Body of pancreas (tissue), 4 donors: Measurements from ENCODE around the gene IL1RL2.

ENCODE experiments used
- POLR2A ChIP-seq, 3 donors: fragments of 450-650 bp; IDR thresholded peaks; one replicate each; pipeline ENCODE4 v1.6.1; 2016; ENCODE audit warnings: antibody characterized with exemption in 3 of 3, mild to moderate bottlenecking in 2 of 3
- TF ChIP-seq, protein P1 (sequence below), 7 experiments: fragments of 450-650 bp in 4 of 7; fragments of 200-600 bp in 3 of 7; sonication (generic) in 3 of 7; IDR thresholded peaks; one replicate each; pipeline ENCODE4 v1.5.1; 2016 to 2019; ENCODE audit warnings: antibody characterized with exemption in 7 of 7

DNA sequence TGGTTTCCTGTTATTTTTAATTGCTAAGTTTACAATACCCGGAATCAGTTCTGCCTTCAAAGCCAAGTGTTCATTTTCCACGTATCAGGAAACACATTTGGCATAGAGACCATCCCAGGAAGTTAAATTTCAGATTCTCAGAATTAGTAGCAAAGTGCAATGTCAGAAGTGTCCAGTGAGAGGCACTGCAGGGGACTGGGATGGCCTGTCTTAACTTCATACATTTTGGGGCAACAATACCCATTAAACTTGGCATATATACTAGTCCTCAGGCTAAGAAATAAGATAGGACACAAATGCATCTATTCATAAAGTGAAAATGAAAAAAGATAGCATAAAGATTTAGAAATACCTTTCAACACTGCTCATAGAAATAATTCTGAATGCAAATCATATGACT lies 1.5 kb upstream of the IL1RL2 start:
- TF ChIP-seq, protein P1, sequence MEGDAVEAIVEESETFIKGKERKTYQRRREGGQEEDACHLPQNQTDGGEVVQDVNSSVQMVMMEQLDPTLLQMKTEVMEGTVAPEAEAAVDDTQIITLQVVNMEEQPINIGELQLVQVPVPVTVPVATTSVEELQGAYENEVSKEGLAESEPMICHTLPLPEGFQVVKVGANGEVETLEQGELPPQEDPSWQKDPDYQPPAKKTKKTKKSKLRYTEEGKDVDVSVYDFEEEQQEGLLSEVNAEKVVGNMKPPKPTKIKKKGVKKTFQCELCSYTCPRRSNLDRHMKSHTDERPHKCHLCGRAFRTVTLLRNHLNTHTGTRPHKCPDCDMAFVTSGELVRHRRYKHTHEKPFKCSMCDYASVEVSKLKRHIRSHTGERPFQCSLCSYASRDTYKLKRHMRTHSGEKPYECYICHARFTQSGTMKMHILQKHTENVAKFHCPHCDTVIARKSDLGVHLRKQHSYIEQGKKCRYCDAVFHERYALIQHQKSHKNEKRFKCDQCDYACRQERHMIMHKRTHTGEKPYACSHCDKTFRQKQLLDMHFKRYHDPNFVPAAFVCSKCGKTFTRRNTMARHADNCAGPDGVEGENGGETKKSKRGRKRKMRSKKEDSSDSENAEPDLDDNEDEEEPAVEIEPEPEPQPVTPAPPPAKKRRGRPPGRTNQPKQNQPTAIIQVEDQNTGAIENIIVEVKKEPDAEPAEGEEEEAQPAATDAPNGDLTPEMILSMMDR (IDR thresholded peaks at IDR 0.05): peak in 6 of 7 experiments; percentile 17 to 41 (median 38)
- TF ChIP-seq POLR2A (IDR thresholded peaks at IDR 0.05): no peak
